HEK293 (cell line): ENCODE measurements around the gene TPSAB1.

Source experiments
- CTCF ChIA-PET: fragments of 350-600 bp; formaldehyde crosslinking; extraction: SDS; loops from one replicate; lab custom pipeline; 2021; ENCODE audit warnings: antibody characterized with exemption; lab: Yijun Ruan, JAX
- POLR2A ChIA-PET: fragments of 300-600 bp; formaldehyde crosslinking; extraction: SDS; loops from one replicate; lab custom pipeline; 2020; ENCODE audit warnings: antibody characterized with exemption, inconsistent platforms; lab: Yijun Ruan, JAX
- H3K27ac ChIP-seq: fragments of 200-500 bp; sonication (Bioruptor generic); 2 replicates; pipeline ENCODE4 v1.5.1; 2014; ENCODE audit warnings: low read depth, low read length, control low read depth, inconsistent platforms; ENCODE audit errors: extremely low read depth
- H3K36me3 ChIP-seq, 2 experiments: fragments of 200-500 bp in 1 of 2; sonication (Bioruptor generic) in 1 of 2; 1 replicate in 1 of 2; 2 replicates in 1 of 2; pipeline ENCODE4 v1.5.1; 2014 to 2017; ENCODE audit warnings: inconsistent platforms in 2 of 2, low read length in 2 of 2; ENCODE audit not compliant: control insufficient read depth in 2 of 2, insufficient read depth in 1 of 2
- H3K4me1 ChIP-seq: fragments of 200-500 bp; sonication (Bioruptor generic); 2 replicates; pipeline ENCODE4 v1.5.1; 2014; ENCODE audit warnings: mild to moderate bottlenecking, low read length, inconsistent platforms; ENCODE audit not compliant: control insufficient read depth, insufficient read depth
- H3K4me3 ChIP-seq: 2 replicates; pipeline ENCODE4 v1.5.1; 2011; ENCODE audit warnings: low read depth, mild to moderate bottlenecking, control low read depth, low read length, moderate library complexity
- H3K9me3 ChIP-seq: fragments of 200-500 bp; sonication (Bioruptor generic); 2 replicates; pipeline ENCODE4 v1.5.1; 2014; ENCODE audit warnings: low read depth, low read length, inconsistent platforms; ENCODE audit not compliant: control insufficient read depth, insufficient read depth
- BCL11A ChIP-seq: fragments of 450-650 bp; formaldehyde crosslinking; IDR thresholded peaks from 2 replicates; pipeline ENCODE4 v1.5.1; 2016; ENCODE audit warnings: low read depth, missing biosample characterization, missing genetic modification characterization
- HIC1 ChIP-seq: fragments of 450-650 bp; formaldehyde crosslinking; IDR thresholded peaks from 2 replicates; pipeline ENCODE4 v1.5.1; 2016; ENCODE audit warnings: missing biosample characterization, missing genetic modification characterization
- IKZF3 ChIP-seq: fragments of 450-650 bp; IDR thresholded peaks from 2 replicates; pipeline ENCODE4 v1.5.0; 2018; ENCODE audit warnings: missing biosample characterization, mild to moderate bottlenecking, missing genetic modification characterization, moderate library complexity
- KLF1 ChIP-seq: fragments of 450-650 bp; formaldehyde crosslinking; IDR thresholded peaks from 2 replicates; pipeline ENCODE4 v1.5.1; 2016; ENCODE audit warnings: missing biosample characterization, missing genetic modification characterization
- MEIS1 ChIP-seq: sonication (generic); formaldehyde crosslinking; IDR thresholded peaks from 2 replicates; pipeline ENCODE4 v1.8.1; 2022; ENCODE audit warnings: missing genetic modification reagents, mild to moderate bottlenecking, borderline replicate concordance
- OSR2 ChIP-seq: fragments of 450-650 bp; formaldehyde crosslinking; IDR thresholded peaks from 2 replicates; pipeline ENCODE4 v1.5.1; 2016; ENCODE audit warnings: missing biosample characterization, missing genetic modification characterization
- OVOL3 ChIP-seq: fragments of 450-650 bp; formaldehyde crosslinking; IDR thresholded peaks from 2 replicates; pipeline ENCODE4 v1.5.1; 2016; ENCODE audit warnings: missing biosample characterization, missing genetic modification characterization
- SCRT1 ChIP-seq: fragments of 450-650 bp; formaldehyde crosslinking; IDR thresholded peaks from 2 replicates; pipeline ENCODE4 v1.5.1; 2016; ENCODE audit warnings: missing biosample characterization, missing genetic modification characterization, borderline replicate concordance
- SP2 ChIP-seq: fragments of 450-650 bp; formaldehyde crosslinking; IDR thresholded peaks from 2 replicates; pipeline ENCODE4 v1.5.1; 2016; ENCODE audit warnings: missing biosample characterization, missing genetic modification characterization
- TCF7L2 ChIP-seq: IDR thresholded peaks from 2 replicates; pipeline ENCODE4 v1.6.1; 2011; ENCODE audit warnings: low read depth, mild to moderate bottlenecking, inconsistent platforms, low read length, moderate library complexity, borderline replicate concordance
- ZBTB44 ChIP-seq: fragments of 450-650 bp; IDR thresholded peaks from 2 replicates; pipeline ENCODE4 v1.5.1; 2018; ENCODE audit warnings: missing biosample characterization, mild to moderate bottlenecking, missing genetic modification characterization
- ZNF140 ChIP-seq: fragments of 450-650 bp; formaldehyde crosslinking; IDR thresholded peaks from 2 replicates; pipeline ENCODE4 v1.5.1; 2016; ENCODE audit warnings: missing biosample characterization, missing genetic modification characterization
- ZNF16 ChIP-seq: fragments of 450-650 bp; formaldehyde crosslinking; IDR thresholded peaks from 2 replicates; pipeline ENCODE4 v1.5.1; 2016; ENCODE audit warnings: low read depth, missing biosample characterization, missing genetic modification characterization
- ZNF174 ChIP-seq: fragments of 450-650 bp; formaldehyde crosslinking; IDR thresholded peaks from 2 replicates; pipeline ENCODE4 v1.5.0; 2017; ENCODE audit warnings: missing biosample characterization, mild to moderate bottlenecking, missing genetic modification characterization
- ZNF266 ChIP-seq: fragments of 450-650 bp; formaldehyde crosslinking; IDR thresholded peaks from 2 replicates; pipeline ENCODE4 v1.5.1; 2016; ENCODE audit warnings: missing biosample characterization, missing genetic modification characterization, low read depth
- ZNF449 ChIP-seq: fragments of 450-650 bp; formaldehyde crosslinking; IDR thresholded peaks from 2 replicates; pipeline ENCODE4 v1.5.1; 2017; ENCODE audit warnings: missing biosample characterization, mild to moderate bottlenecking, missing genetic modification characterization, moderate library complexity
- ZNF501 ChIP-seq: fragments of 450-650 bp; formaldehyde crosslinking; IDR thresholded peaks from 2 replicates; pipeline ENCODE4 v1.5.1; 2016; ENCODE audit warnings: missing biosample characterization, missing genetic modification characterization
- ZNF510 ChIP-seq: fragments of 450-650 bp; formaldehyde crosslinking; IDR thresholded peaks from 2 replicates; pipeline ENCODE4 v1.5.1; 2018; ENCODE audit warnings: mild to moderate bottlenecking, missing genetic modification characterization, missing biosample characterization; ENCODE audit not compliant: insufficient replicate concordance
- ZNF544 ChIP-seq: fragments of 450-650 bp; formaldehyde crosslinking; IDR thresholded peaks from 2 replicates; pipeline ENCODE4 v1.5.0; 2017; ENCODE audit warnings: missing biosample characterization, missing genetic modification characterization
- ZNF548 ChIP-seq: fragments of 450-650 bp; formaldehyde crosslinking; IDR thresholded peaks from 2 replicates; pipeline ENCODE4 v1.5.1; 2016; ENCODE audit warnings: missing biosample characterization, missing genetic modification characterization
- ZNF600 ChIP-seq: fragments of 450-650 bp; formaldehyde crosslinking; IDR thresholded peaks from 2 replicates; pipeline ENCODE4 v1.5.1; 2016; ENCODE audit warnings: missing biosample characterization, missing genetic modification characterization
- ZNF626 ChIP-seq: fragments of 450-650 bp; sonication (Bioruptor Pico); formaldehyde crosslinking; IDR thresholded peaks from 2 replicates; pipeline ENCODE4 v1.5.1; 2018; ENCODE audit warnings: missing biosample characterization, missing genetic modification characterization, inconsistent platforms
- ZNF629 ChIP-seq: fragments of 450-650 bp; formaldehyde crosslinking; IDR thresholded peaks from 2 replicates; pipeline ENCODE4 v1.5.1; 2017; ENCODE audit warnings: missing biosample characterization, missing genetic modification characterization
- ZSCAN18 ChIP-seq: fragments of 450-650 bp; formaldehyde crosslinking; IDR thresholded peaks from 2 replicates; pipeline ENCODE4 v1.5.1; 2016; ENCODE audit warnings: missing biosample characterization, missing genetic modification characterization
- ZSCAN4 ChIP-seq: fragments of 450-650 bp; formaldehyde crosslinking; IDR thresholded peaks from 2 replicates; pipeline ENCODE4 v1.5.1; 2017; ENCODE audit warnings: missing biosample characterization, missing genetic modification characterization
- ZSCAN5A ChIP-seq: fragments of 450-650 bp; formaldehyde crosslinking; IDR thresholded peaks from 2 replicates; pipeline ENCODE4 v1.5.1; 2016; ENCODE audit warnings: missing biosample characterization, missing genetic modification characterization

Gene TPSAB1

GRCh38 chr16:1257561-1258224 lies 17.2 kb downstream of the TPSAB1 start:
- Histone ChIP-seq H3K27ac (no peak overlapping the region), H3K36me3 (no peaks in the 10 kb centered on the region), H3K9me3 (no peaks in the 10 kb centered on the region), H3K4me3 (no peak overlapping the region), H3K4me1 (no peaks in the 10 kb centered on the region)
- ChIA-PET CTCF (no interaction called here), POLR2A (no interaction called here)
- TF ChIP-seq SP2, result 0 out of 2 replicates have a peak, but pooled peaks have one; percentile 13
- TF ChIP-seq ZNF600 (tag by site-specific recombination), result peak; percentile 52; the same call in 1 of the 2 replicates
- no peak for TF ChIP-seq MEIS1 (CRISPR knock-in tag)

- ChIA-PET POLR2A (no interaction called here), CTCF (no interaction called here)
- H3K9me3 ChIP-seq, result no peaks in the 10 kb centered on the region
- no peak overlapping the region for H3K27ac ChIP-seq
- no peak overlapping the region for H3K4me3 ChIP-seq
- H3K4me1 ChIP-seq, result no peaks in the 10 kb centered on the region
- no peaks in the 10 kb centered on the region for H3K36me3 ChIP-seq
- TF ChIP-seq HIC1 (tag by site-specific recombination), result peak; percentile 83
- TF ChIP-seq ZNF544 (tag by site-specific recombination), result no peak
- no peak for TF ChIP-seq ZNF174 (tag by site-specific recombination)
- no peak for TF ChIP-seq ZNF629 (tag by site-specific recombination)
- TF ChIP-seq KLF1 (tag by site-specific recombination), result peak; percentile 42
- TF ChIP-seq SP2, result no peak
- no peak for TF ChIP-seq ZNF140
- no peak for TF ChIP-seq ZNF626 (tag by site-specific recombination)
- no peak for TF ChIP-seq ZNF510
- no peak for TF ChIP-seq ZNF266 (tag by site-specific recombination)
- TF ChIP-seq IKZF3, result no peak
- no peak for TF ChIP-seq ZNF16 (tag by site-specific recombination)
- TF ChIP-seq TCF7L2, result no peak
- TF ChIP-seq ZSCAN5A, result no peak
- no peak for TF ChIP-seq SCRT1 (tag by site-specific recombination)
- TF ChIP-seq ZSCAN4 (tag by site-specific recombination), result no peak
- TF ChIP-seq ZNF449 (tag by site-specific recombination), result peak; percentile 79
- TF ChIP-seq ZBTB44 (tag by site-specific recombination), result no peak
- no peak for TF ChIP-seq ZNF548
- no peak for TF ChIP-seq OSR2 (tag by site-specific recombination)
- TF ChIP-seq ZSCAN18 (tag by site-specific recombination), result no peak
- TF ChIP-seq BCL11A, result peak; percentile 84
- TF ChIP-seq OVOL3 (tag by site-specific recombination), result no peak
- TF ChIP-seq ZNF501 (tag by site-specific recombination), result no peak
Observed at GRCh38 chr16:1258225-1258600, 17.7 kb downstream of the TPSAB1 start.
